Loucy (cell line): Measurements from ENCODE around the gene TYW5.

Experiments used
- CTCF ChIP-seq: fragments of 200-600 bp; sonication (generic); conservative IDR thresholded peaks from 2 replicates; pipeline ENCODE4 v1.5.1; 2014; ENCODE audit warnings: mild to moderate bottlenecking, antibody characterized with exemption, low read length
- EZH2phosphoT487 ChIP-seq: fragments of 200-600 bp; IDR thresholded peaks from 2 replicates; pipeline ENCODE4 v1.6.1; 2018; ENCODE audit warnings: antibody characterized with exemption, mild to moderate bottlenecking, moderate library complexity, borderline replicate concordance

DNA sequence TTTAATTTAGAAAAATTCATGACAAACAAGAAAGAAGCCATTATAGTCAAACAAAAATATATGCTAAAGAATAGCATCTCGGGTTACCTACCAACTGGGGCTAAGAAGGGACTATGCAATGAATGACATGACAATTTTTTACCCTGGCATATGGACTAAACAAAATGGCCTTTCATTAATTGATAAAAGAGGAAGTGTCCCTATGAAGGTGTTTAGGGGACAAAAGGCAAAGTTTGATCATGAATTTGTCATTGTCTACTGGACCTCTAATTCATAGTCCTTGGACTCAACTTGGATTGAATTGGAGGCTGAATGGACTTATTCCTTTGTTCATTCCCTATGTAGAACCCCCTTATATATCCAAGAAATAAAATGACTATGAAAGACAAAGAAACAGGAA lies 12.8 kb upstream of the TYW5 start:
- TF ChIP-seq CTCF (no peak), EZH2phosphoT487 (no peak)
